Medulla oblongata (tissue), 1 donor: Measurements from ENCODE around the gene ERBIN.
"Not testable (repeated sequence)": the region's sequence is repeated elsewhere in the genome, so short reads cannot be mapped to it uniquely, and the experiment has no call there.

Experiments
- DNase-seq: peaks from one replicate; pipeline ENCODE4 v3.0.0-alpha.2; 2015; ENCODE audit errors: extremely low spot score

ERBIN gene

GRCh38 chr5:65919773-65920172 is 6.6 kb upstream of the ERBIN start:
- DNase-seq = no peak

DNA sequence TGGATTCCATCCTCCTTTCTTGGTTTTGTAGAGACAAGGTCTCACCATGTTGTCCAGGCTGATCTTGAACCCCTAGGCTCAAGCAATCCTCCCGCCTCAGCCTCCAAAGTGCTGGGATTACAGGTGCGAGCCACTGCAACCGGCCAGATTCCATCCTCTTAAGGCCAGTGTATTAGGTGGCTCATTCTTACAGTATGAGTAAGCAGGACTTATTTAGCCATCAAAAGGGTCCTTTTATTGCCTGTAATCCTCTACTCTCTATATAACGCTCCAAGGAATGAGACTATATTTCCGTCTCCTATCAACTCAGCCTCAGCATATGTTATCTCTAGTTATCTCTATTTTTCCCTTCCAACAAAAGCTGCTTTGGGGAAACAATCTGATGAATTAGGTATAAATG is 3.0 kb upstream of the ERBIN start:
- DNase-seq = no peak

DNA sequence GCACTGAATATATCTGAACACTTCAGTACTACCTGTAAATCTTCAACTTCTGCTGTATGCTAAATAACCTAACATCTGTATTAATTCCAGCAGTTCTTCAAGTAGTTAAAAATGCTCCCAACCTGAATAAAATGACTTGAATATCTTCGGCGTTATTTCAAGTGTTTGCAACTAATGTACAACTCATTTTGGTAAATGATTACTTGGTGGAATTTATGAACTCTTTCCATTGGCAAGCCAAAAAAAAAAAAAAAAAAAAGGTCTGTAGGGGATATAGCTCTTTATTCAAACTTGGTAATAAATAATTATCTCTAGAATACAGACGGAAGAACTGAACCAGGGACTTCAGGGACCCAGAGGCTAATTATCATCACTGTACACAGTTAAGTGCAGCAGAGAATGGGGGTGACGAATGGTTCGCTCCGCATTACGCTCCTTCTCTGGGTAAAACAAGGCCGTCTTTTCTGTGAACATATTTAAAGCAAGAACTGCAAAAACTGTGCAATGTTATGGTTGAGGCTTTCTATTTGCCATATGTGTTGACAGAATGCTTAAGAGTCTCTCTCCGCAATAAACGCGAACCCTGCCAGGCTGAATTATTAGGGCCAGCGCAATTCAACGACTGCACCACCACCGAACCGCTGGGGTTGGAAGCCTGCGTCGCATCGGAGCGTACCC is 1.9 kb upstream of the ERBIN start:
- no peak for DNase-seq

DNA sequence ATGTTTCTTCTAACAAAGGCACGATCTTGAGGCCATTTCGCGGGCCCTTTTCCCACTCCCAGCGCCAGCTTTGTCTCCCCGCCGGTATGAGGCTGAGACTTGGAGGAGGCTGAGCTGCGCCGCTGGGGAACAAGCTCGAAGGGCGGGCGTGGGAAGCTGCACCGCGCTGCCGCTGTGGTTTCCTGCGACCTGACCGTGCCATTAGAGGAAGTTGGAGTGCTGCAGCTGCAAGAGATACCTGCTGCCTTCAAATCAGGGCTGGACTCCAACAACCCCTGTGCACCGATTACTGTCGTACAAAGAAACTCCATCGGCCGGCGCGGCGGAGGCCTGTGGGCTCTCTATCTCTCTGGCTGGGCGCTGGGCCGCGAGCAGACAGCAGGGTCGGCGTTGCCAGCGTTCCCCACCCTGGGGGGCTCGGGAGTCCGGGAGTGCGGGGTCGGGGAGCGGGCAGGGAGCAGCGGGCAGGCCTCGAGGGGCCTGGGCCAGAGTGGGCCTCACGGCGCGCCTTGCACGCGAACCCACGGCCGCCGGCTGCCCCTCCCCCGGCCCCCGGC is 1.3 kb upstream of the ERBIN start:
- DNase-seq = peak; percentile 77

DNA sequence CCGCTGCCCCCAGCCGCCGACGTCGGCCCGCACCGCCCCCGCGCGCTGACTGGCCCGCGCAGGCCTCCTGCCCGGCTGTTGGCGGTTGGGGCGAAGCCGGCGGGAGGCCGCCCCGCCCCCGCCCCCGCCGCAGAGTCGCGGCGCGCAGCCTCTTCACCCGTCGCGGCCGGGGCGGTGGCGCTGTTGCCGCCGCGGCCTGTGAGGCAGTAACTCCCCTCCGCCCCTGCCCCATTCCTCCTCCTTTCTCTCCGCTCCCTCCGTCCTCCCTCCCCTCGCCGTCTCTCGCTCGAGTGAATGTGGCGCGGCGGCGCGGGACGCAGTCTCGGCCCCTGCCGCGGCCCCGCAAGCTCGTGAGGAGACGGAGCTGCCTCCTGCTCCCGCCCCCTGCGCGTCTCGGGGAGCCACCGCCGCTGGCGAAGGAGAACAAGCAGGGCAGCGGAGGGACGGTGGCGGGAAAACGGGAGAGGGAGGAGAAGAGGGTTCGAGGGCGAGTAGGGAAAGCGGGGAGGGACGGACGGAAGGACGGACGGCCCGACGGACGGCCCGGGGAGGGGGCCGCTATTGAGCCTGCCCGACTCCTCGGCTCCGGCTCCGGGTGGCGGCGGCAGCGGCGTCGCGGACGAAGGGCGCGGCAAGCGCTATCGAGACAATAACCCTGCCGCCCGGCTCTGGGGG is 637 bp upstream of the ERBIN start:
- peak; percentile 95 for DNase-seq

DNA sequence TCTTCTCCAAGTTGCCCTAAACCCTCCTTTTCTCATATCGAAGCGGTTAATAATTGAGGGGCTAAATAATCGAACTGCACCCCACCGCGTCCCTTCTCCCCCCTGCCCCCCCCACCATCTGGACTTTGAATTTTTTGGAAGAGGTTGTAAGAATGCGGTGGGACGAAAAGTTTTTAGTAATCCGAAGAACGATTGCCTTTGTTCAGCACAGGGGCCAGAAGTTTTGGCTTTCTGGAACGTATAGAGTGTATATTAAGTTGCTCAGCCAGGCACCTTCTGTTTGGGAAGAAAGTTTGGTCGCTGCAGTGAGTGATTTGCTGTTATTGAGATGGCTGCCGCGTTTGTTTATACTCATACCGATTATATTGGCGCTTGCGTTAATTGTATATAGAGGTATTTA is 518 bp downstream of the ERBIN start:
- peak; percentile 56 for DNase-seq

DNA sequence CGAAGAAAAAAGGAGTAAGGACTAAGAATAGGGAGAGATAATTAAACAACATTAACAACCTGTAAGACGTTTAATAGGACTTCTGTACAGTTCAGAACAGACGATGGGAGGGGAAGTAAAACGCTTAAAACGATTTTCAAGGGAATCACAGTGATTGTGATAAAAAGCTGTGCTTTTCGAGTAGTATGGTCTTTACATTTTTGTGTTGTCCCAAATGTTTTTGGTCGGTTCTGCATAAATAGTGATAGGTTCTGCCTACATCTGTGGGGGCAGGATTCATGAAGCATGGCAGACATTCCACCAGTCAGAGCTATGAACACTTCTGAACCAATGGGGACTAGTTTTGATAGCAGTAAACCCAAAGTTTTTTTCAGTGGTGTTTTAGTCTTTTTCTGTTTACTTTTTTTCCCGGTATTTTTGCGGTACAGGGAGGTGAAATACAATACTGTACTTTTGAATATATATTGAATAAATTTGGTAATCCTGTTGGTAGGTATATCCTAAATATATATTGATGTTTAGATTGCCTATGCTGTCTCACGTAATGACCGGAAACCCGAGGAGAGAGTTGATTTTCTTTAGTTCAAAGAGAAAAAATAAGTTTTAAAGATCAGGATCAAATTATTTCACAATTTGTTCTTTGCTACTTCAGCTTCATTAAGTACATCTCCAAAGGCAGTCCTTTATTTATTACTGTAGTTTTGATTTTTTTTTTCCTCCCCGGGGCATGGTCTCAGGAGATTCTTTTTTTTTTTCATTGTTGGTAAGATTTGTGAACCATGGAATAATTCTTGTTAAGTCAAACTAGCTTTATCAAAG is 1.3 kb downstream of the ERBIN start:
- DNase-seq = peak; percentile 76

DNA sequence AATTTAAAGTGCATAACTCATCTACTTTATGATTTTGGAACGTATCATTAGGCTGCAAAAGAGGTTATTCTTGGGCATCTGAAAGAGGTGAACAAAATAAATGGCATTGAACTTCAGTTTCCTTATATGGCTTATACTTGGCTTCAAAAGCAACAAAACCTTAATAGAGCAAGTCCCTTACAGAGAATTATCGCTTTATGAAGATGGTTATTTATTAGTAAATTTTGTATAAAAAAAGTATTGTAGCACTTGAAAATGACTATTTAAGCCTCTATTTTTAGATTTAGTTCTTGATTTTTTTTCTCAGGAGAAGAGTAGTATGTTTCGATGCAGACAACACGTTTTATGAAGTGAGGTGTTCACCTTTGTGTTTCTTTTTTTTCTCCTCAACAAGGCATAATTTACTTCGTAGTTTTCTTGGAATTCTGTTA is 2.0 kb downstream of the ERBIN start:
- peak; percentile 36 for DNase-seq

GRCh38 chr5:65928860-65929259 is 2.5 kb downstream of the ERBIN start:
- DNase-seq = no peak

GRCh38 chr5:65932676-65933075 is 6.3 kb downstream of the ERBIN start:
- no peak for DNase-seq

DNA sequence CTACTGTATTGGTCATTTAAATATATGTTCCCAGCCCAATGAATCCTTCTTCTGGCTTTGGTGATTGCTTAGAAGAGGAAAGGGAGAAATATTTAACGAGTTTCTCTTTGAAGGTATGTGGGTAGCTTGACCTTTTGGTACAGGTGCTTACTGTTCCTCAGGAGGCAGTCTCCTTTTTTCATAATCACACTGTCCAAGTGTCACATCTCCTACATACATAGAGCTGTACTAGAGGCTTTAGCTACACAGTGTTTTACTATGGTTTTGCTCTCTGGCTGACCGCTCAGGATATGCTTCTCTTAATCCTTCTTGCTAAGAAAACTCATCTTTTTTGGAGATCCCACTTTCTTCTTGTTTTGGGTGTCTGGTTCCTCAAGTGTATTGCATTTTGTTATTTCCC is 6.9 kb downstream of the ERBIN start:
- no peak for DNase-seq

DNA sequence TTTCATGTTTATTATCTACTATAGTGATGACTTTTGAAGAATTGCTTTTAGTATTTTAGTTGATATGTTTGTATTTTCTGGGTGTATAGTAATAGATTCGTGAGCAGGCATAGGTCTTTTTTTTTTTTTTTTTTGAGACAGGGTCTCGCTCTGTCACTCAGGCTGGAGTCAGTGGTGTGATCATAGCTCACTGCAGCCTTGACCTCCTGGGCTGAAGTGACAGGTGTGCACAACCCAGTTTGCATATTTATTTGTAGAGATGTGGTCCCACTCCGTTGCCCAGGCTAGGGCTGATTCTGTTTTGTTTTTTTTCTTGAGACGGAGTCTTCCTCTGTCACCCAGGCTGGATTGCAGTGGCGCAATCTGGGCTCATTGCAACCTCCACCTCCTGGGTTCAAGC is 11.9 kb downstream of the ERBIN start:
- no peak for DNase-seq

DNA sequence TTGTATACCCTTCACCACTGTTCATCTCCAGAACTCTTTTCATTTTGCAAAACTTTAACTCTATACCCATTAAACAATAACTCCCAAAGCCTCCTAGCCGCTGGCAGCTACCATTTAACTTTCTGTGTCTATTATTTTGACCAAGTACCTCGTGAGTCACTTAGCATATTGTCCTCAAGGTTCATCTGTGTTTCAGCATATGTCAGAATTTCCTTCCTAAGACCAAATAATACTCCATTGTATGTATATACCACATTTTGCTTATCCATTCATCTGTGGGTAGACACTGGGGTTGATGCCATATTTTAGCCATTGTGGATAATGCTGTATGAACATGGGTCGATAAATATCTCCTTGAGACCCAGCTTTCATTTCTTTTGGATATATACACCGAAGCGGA is 17.4 kb downstream of the ERBIN start:
- no peak for DNase-seq

DNA sequence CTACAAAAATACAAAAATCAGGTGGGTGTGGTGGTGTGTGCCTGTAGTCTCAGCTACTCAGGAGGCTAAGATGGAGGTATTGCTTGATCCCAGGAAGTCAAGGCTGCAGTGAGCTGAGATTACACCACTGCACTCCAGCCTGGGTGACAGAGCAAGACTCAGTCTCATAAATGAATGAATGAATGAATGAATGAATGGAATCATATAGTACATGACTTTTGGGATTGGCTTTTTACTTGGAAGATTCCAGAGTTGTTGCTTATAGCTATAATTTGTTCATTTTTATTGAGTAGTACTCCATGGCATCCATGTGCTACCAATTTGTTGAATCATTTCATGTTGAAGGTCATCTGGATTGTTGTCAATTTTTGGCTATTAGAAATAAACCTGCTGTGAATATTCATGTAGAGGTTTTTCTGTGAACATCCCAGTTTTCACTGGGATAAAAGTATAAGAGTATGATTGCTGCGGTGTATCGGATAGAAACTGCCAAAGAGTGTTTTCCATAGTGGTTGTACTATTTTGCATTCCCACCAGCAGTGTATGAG is 19.9 kb downstream of the ERBIN start:
- DNase-seq = no peak

GRCh38 chr5:65948115-65948747 is 21.9 kb downstream of the ERBIN start:
- DNase-seq = no peak

GRCh38 chr5:65951330-65951729 is 25.0 kb downstream of the ERBIN start:
- DNase-seq = no peak

DNA sequence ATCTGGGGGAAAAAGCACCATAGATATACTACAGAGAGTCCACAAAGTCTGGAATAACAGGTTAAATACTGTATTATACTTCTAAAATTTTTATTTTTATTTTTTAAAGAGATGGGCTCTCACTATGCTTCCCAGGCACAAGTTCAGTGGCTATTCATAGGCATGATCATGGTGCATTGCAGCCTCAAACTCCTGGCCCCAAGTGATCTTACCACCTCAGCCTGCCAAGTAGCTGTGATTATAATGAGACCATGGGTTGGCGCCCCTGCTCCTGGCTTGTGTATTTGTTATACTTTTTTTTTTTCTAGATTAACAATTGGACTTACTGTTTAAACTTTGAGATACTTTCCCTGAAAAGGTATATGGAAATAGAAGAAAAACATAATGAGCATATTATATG is 25.9 kb downstream of the ERBIN start:
- peak; percentile 37 for DNase-seq

GRCh38 chr5:65954200-65954599 is 27.8 kb downstream of the ERBIN start:
- no peak for DNase-seq

DNA sequence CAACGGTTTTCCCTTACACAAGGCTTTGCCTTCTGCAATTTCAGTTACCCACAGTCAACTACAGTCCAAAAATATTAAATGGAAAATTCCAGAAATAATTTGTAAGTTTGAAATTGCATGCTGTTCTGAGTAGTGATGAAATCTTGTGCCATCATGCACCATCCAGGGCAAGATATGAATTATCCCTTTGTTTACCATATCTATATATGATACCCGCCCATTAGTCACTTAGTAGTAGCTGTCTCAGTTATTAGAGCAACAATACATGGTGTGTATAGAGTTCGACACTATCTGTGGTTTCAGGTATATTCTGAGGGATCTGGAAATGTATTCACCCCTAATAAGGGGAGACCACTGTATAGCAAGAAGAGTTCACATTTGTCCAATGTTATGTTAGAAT is 29.4 kb downstream of the ERBIN start:
- no peak for DNase-seq

GRCh38 chr5:65957703-65958102 is 31.3 kb downstream of the ERBIN start:
- DNase-seq = not testable (repeated sequence)

GRCh38 chr5:65961633-65962032 is 35.3 kb downstream of the ERBIN start:
- no peak for DNase-seq
